ENCODE data around the gene SIK3.

- TF ChIP-seq CTCF (IDR thresholded peaks at IDR 0.05; ENCODE audit: low read depth, low read length) = no peak
- TF ChIP-seq MAX (IDR thresholded peaks at IDR 0.05; ENCODE audit: low read depth, low read length) = no peak
- no peak for TF ChIP-seq POLR2A (IDR thresholded peaks at IDR 0.05; ENCODE audit: extremely low read depth, insufficient read length)
Observed at GRCh38 chr11:116865696-116866095, 232.5 kb downstream of the SIK3 start.
